Glomerular endothelial cell (primary cell): ENCODE measurements around the gene PAK1. TPM values are rescaled to one million over a fixed set of nuclear protein-coding genes. Genes with fewer than 3 reads are reported as not detected.

ENCODE experiments used
- DNase-seq: peaks from one replicate; pipeline ENCODE4 v3.0.0-alpha.2; 2011; ENCODE audit warnings: low read depth, low spot score; ENCODE audit errors: extremely low read depth
- total RNA-seq: library from RNA; depleted of rRNA; stranded (reverse); fragments of >200 nt; gene quantifications from 2 replicates; pipeline ENCODE4 v1.2.3, GENCODE V29; 2015

PAK1 gene
- total RNA-seq, 1 donor from 2014 or later, result 13.1 TPM

DNA sequence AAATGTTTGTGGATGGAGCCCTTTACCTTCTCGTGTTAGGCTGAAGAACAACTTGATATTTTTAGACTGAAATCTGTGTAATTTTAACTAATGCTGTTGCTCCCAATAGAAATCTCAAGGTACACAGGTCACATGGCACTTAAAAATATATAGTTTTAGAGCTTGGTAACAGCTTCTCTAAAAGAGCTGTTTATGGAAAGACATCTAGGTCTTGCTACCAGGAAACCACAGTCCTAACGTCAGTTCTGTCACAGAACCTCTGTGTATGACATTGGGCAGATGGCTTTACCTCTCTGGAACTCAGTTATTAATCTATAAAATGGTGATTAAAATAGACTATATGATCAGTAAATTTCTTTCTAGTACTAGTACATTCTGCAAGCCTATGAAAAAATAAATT is 35.4 kb downstream of the PAK1 start:
- no peak for DNase-seq

GRCh38 chr11:77436969-77437368 is 36.9 kb downstream of the PAK1 start:
- no peak for DNase-seq

- no peak for DNase-seq
Observed at GRCh38 chr11:77436506-77436905, 37.4 kb downstream of the PAK1 start.

DNA sequence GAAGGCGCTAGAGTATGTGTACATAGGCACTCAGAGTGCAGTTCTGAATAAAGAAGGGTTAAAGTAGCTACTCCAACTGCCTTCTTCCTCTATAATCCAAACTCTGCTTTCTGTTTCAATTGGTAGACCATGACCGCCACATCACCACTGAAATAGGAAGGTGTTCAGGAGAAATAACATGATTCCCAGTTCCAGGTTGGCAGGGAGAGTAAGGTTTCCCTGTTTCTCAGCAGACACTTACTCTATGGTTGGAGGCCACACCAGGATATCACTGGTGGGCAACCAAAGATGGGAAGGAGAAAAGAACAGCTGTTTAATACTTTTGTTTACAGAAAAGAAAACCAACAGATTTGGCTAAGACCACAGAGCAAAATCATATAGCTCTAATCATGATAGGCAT is 37.9 kb downstream of the PAK1 start:
- DNase-seq, result no peak

DNA sequence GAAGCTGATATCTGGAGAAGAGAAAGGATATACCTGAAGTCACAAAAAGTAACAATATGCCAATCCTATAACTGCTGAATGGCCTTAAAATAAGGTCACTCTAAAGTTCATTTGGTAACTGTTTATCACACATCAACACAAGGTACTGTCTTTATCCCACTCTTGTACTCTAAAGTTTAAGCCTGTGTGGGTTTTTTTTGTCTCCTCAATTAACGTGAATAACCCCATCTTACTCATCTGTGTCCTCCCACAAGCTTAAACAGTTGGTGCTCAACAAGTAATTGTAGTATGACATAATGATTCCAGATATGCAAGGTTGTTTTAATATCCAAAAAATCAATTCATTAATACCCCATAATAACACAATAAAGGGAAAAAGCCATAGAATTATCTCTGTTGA is 42.1 kb downstream of the PAK1 start:
- no peak for DNase-seq

- no peak for DNase-seq
Observed at GRCh38 chr11:77428598-77428997, 45.3 kb downstream of the PAK1 start.

GRCh38 chr11:77425346-77425745 is 48.5 kb downstream of the PAK1 start:
- no peak for DNase-seq

DNA sequence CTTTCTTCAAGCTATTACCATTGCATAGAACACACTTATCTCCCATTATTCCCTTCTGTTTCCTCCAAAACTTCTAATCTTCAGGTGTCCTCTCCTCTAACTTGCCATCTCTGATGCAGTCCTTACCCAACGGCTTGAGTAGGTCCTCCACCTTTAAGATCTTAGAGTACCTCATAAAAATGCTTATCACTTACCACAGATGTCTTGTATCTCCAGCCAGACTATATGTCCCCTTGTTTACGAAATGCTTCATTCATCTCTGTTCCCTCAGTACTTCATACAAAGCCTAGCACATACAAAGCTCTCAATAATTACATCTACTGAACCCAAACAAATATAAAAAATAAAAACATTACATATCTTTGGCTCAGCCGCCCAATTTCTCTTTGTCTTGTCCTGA is 49.2 kb downstream of the PAK1 start:
- DNase-seq, result no peak

DNA sequence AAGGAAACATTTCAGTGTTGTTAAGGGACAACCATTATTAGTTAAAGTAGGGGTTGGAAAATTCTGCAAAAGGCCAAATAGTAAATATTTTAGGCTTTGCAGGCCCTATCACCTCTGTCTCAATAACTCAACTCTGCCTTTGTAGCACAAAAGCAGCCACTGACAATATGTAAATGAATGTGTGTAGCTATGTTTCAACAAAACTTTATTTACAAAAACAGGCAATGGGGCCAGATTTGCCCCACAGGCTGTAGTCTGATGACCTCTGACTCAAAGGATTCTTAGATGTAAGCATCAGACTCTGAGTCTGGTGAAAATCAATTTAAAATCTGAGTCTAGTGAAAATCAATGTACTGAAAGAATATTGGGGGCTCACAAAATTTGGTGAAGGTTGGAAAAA is 50.3 kb downstream of the PAK1 start:
- no peak for DNase-seq

DNA sequence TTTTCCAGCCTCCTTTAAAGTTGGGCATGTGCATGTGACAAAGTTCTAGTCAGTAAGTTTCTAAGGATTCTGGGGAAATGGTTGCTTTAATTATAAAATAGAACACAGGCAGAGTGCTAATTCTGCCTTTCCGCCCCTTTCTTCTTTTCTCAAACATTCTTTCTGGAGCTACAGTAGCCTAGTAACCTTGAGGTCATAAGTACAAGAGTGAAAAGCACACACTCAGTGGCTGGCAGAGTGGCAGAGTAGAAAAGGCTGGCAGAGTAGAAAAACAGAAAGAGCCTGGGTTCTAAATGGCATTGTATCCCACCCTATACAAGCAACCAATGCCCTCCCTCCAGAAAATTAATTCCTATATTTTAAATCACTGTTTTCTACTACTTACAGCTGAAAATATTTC is 51.2 kb downstream of the PAK1 start:
- no peak for DNase-seq

DNA sequence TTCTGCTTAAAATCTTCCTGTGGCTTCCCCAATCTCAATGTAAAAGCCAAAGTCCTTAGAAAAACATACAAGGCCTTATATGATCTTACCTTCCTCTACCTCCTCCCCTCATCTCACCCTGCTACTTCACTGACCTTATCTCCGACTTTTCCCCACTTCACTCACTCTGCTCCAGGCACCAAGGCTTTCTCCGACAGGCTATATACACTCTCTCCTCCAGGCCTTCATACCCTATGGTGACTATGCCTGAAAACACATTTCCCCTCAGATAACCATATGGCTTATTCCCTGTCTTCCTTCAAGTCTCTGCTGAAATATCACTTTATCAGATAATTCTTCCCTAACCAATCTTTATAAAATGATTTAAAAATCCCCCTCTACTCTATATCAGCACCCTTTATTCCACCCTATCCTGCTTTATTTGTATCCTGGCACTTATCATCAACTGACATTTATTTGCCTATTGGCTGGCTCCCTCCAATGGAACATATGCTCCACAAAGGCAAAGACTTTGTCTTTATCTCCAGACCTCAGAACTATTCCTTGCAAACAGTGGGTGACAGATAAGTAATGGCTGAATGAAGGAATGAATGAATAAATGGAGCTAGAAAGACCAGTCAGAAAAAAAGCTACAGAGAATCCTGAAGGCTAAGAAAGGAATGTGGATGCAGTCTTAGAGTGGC is 52.7 kb downstream of the PAK1 start:
- no peak for DNase-seq

DNA sequence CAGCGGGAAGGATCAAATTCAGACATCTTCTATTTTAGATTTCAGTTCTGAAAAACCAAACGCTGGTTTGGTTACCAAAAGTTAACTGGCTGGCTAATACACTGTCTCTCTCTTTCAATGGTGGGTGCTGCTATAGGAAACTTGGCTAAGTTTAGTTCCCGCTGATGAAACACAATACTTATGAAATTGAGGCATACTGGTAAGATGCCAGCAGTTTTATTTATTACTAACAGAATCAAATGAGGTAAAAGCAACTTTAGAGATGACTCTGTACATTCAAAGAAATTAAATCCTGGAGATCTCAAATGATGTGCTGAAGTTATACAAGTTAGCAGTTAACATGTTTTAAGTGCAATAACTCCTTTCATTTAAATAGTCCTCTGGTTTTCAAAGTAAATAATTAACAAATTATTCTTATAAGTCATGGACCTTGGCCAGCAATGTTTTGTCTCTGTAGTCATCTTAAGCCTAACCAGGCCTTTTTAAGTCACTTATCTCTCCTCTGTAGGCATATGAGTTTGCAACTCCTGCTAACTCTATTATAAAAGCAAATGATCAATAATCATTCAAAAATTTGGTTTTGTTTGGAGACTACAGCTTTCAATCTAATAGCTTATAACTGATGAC is 54.8 kb downstream of the PAK1 start:
- no peak for DNase-seq

GRCh38 chr11:77418155-77418970 is 55.5 kb downstream of the PAK1 start:
- DNase-seq, result no peak

DNA sequence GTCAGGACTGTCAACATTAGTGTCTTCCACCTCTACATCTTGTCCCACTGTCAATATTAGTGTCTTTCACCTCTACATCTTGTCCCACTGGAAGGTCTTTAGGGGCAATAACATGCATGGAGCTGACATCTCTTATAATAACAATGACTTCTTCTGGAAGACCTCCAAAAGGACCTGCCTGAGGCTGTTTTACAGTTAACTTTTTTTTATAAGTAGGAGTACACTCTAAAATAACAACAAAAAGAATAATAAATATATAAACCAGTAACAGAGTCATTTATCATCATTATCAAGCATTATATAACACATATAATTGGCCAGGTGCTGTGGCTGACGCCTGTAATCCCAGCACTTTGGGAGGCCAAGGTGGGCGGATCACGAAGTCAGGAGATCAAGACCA is 57.5 kb downstream of the PAK1 start:
- no peak for DNase-seq

- DNase-seq, result no peak
Observed at GRCh38 chr11:77413850-77414460, 59.9 kb downstream of the PAK1 start.

DNA sequence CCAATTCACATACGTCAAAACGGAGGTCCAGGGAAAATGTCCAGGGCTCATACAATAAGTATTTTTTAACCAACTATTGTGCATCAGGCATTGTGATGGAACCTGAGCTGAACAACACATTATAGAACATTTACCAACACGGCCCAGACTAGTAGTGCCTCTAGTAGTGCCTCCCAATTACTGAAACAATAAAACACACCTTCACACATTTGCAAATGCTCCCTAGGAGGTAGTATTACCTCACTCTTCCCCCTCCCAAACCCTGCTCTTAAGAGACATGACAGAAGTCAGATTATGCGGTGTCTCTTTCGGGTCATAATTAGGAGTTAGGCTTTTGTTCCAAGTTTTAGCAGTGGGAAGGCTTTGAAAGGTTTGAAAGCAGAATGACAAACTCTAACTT is 61.1 kb downstream of the PAK1 start:
- no peak for DNase-seq

- DNase-seq, result no peak
Observed at GRCh38 chr11:77411717-77412441, 62.0 kb downstream of the PAK1 start.

GRCh38 chr11:77411137-77411707 is 62.7 kb downstream of the PAK1 start:
- no peak for DNase-seq

DNA sequence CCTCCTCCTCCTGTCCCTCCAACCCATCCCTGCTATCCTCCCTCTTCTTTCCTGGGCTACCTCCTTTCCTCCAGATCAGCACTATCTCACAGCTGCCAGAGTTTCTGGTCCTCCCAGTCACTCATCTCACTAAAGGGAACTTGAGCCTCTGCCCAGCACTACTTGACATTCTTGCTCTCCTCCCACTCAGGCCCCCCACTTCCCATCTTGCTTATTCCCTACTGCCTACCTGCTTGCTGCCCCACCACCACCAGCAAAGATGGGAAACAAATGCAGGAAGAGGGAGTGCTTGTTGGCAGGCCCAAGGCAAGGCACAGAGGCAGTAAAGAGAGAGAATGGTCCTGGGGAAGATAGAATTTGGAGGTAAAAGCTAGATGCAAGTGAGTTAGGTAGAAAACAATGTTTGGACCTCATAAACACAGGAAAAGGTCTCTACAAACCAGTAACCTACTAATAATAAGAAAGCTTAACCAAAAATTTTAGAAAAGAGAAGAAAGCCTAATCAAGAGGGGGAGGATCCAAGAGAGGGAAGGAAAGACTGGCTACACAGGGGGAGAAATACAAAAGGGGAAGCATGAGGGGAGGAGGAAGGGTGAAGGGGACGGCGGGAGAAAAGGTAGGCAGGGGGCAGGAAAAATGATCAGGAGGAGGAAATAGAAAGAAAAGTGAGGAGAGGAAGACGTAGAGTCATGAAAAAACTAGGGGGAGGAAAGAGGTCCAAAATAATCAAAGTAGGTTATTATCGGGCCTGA is 63.6 kb downstream of the PAK1 start:
- no peak for DNase-seq

GRCh38 chr11:77409046-77409445 is 64.8 kb downstream of the PAK1 start:
- DNase-seq, result no peak
